Activated CD8-positive, alpha-beta memory T cell treated with anti-CD3 and anti-CD28 coated beads for 4 hours (primary cell): ENCODE data around the gene ZNF474.

Experiments
- DNase-seq, 2 donors: peaks; one replicate each; pipeline ENCODE4 v3.0.0-alpha.2; 2020; ENCODE audit warnings: low read depth in 2 of 2

The ZNF474 gene

GRCh38 chr5:122180863-122181548 is 51.7 kb downstream of the ZNF474 start:
- no peak for DNase-seq

DNA sequence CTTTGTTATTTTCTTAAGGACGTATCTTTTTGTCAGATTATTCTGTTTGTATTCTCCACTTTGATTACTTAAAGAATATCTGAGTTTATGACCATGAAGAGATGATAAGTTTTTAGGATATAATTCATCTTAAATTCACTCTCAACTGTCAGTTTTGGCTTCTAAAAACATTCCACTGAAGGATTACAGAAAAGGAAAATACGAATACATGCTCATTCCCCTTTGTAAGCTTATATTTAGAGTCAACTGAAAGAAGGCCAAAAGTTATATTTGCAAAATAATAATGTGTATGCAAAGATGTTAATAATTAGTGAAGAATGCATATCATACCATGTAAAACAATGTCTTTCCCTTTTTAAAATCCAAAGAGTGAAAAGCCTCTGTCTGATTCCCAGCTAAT is 52.5 kb downstream of the ZNF474 start:
- DNase-seq: no peak

GRCh38 chr5:122182491-122182921 is 53.2 kb downstream of the ZNF474 start:
- no peak for DNase-seq

DNA sequence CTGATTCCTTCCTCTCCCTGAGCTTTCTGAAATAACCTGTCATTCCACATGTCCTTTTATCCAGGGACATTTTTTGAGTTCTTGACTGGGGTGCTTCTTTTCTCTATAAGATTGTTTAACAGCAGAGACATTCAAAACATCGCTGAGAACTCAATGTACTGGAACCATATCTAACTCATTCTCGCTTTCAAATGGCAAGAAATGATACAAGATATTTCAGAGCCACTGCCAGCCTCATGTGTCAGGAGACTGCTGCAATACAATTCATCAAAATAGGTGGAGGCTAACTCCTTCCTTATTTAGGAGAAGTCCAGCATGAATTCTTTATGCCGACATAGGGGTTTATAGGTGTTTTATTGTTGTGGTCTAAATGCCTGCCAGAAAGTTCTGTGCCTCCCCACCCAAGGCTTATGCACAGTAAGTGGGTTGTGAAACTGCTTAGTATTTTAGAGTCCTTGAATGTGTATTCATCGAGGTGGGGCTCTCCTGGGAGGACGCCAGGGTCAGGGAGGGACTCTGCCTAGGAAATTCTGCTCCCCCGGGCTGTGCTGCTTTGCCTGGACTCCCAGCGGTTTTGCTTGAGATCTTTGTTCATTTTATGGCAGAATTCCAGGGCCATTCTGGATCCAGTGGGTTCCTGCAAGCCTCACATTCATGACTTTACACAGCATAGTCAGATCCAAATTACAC is 53.9 kb downstream of the ZNF474 start:
- no peak for DNase-seq

- DNase-seq: no peak
Measured at GRCh38 chr5:122183788-122184170, 54.4 kb downstream of the ZNF474 start.

DNA sequence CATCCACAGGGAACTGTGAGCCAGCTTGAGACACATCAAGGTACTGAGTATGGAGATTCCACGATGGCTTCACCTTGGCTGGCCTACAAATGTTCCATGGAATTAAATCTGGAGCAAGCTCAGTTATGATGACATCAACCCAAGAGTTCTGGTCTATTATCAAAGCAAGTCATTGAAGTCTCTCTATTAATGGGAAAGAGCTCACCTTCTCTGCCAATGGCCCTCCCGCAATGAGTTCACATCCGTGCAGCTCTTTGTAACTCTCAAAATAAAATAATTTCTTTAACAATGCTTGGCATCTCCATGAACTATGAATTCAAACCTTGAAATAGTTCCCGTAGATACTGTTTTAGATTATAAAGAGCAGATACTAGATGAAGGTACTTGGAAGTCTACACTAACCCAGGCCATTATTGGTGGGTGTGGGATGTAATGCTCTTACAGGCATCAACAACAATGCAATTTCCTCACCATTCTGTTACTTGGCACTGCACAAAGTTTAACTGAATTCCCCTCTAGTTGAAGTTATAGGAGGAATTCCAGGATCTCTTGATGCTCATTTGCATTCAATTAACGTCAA is 55.4 kb downstream of the ZNF474 start:
- no peak for DNase-seq

DNA sequence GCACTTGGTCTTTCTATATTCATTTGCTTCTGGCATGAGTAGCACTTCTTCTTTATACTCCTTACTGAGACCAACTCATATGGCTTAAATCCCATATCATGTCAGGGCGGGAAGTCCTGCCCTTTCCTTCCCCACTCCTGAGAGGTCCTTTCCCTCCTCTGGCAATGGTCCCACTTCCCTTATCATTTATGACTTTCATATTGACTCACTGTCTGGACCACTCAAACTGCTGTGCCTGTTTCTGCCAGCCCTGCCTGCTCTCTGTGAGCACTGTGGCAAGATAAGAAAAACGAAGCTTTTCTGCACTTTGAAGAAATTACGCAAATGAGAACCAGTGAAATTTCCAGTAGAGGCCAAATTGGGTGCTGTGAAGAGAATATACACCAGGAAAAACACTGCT is 58.1 kb downstream of the ZNF474 start:
- DNase-seq: no peak

DNA sequence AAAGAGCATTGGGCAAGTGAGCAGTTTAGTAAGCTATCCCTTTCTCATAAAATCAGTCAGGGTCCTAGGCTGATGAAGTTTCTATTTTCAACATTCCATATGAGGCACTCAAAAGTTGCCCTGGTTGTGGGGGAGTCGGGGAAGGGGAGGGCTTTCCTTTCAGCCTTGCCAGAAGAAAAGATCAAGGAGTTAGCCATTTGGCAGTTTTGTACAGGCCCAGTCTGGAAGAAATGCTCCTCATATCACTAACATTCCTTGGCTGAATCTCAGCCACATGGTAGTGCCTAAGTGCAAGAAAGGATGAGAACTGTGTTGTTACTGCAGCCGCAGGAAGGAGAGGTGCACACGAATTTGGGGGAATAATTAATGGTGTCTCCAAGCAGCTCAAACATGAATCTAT is 60.8 kb downstream of the ZNF474 start:
- DNase-seq: no peak

- no peak for DNase-seq
Measured at GRCh38 chr5:122192497-122193496, 63.5 kb downstream of the ZNF474 start.

GRCh38 chr5:122195802-122196394 is 66.6 kb downstream of the ZNF474 start:
- no peak for DNase-seq

GRCh38 chr5:122199146-122199545 is 69.8 kb downstream of the ZNF474 start:
- DNase-seq: no peak

DNA sequence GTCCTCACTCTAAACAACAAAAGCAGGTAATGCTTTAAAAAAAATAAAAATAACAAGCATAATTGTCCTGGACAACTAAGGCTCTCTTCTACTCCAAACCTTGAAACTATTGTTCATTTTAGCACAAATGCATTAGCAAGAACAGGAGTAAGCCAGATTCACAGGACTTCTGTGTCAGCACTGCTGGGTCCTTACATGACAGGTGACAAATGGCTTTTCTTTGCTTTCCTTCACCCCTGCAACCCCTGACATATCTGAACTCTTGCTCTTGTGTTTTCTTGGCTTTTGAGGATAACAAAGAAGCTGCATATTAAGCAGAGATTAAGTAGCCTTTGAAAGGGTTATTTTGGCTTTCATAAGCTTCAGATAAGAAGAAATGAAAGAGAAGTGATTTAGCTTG is 71.1 kb downstream of the ZNF474 start:
- DNase-seq: no peak

DNA sequence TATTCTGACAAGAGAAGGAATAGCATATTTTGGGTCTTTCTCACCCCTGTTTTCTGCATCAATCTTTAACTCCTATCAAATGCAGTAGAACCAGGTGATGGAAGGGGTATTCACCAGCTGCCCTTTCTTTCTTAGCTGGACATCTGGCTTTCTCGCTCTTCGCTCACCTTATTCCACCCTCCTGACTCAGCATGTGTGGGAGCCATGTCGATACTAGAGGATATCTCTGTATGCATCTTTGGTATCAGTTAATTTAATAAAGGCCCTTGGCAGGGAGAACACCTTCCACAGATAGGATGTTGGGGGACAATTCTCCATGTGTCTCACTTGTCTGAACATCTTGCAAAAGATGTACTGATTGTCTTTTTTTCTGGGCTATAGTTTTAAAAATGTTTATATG is 71.5 kb downstream of the ZNF474 start:
- no peak for DNase-seq

- no peak for DNase-seq
Measured at GRCh38 chr5:122201365-122201764, 72.0 kb downstream of the ZNF474 start.

DNA sequence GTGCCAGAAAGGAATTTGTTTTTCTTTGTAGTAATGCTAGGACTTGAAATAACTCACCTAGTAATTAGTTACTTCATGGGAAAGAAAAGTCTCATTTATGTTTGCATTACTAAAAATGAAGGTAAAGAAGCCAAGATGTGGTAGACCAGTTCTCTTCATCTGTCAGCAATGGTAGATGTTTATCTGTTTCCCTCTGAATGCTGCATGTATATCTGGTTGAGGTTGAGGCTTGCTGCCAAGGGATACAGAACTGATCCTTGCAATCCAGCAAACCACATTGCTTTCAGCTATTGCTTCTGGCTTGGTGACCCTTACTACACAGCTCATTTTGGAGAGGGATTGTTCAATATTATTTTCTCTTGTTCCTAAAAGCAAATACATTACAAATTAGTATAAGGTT is 73.6 kb downstream of the ZNF474 start:
- no peak for DNase-seq
